HEK293 (cell line): ENCODE measurements around the gene CATSPER1.
A peak's percentile ranks its signal among the peaks of the same experiment; 100 is the strongest.
"Not testable (repeated sequence)": the region's sequence is repeated elsewhere in the genome, so short reads cannot be mapped to it uniquely, and the experiment has no call there.

ENCODE experiments used
- CTCF ChIA-PET: fragments of 350-600 bp; formaldehyde crosslinking; extraction: SDS; loops from one replicate; lab custom pipeline; 2021; ENCODE audit warnings: antibody characterized with exemption; lab: Yijun Ruan, JAX
- POLR2A ChIA-PET: fragments of 300-600 bp; formaldehyde crosslinking; extraction: SDS; loops from one replicate; lab custom pipeline; 2020; ENCODE audit warnings: antibody characterized with exemption, inconsistent platforms; lab: Yijun Ruan, JAX
- H3K27ac ChIP-seq: fragments of 200-500 bp; sonication (Bioruptor generic); 2 replicates; pipeline ENCODE4 v1.5.1; 2014; ENCODE audit warnings: low read depth, low read length, control low read depth, inconsistent platforms; ENCODE audit errors: extremely low read depth
- H3K36me3 ChIP-seq, 2 experiments: fragments of 200-500 bp in 1 of 2; sonication (Bioruptor generic) in 1 of 2; 1 replicate in 1 of 2; 2 replicates in 1 of 2; pipeline ENCODE4 v1.5.1; 2014 to 2017; ENCODE audit warnings: inconsistent platforms in 2 of 2, low read length in 2 of 2; ENCODE audit not compliant: control insufficient read depth in 2 of 2, insufficient read depth in 1 of 2
- H3K4me1 ChIP-seq: fragments of 200-500 bp; sonication (Bioruptor generic); 2 replicates; pipeline ENCODE4 v1.5.1; 2014; ENCODE audit warnings: mild to moderate bottlenecking, low read length, inconsistent platforms; ENCODE audit not compliant: control insufficient read depth, insufficient read depth
- H3K4me3 ChIP-seq: 2 replicates; pipeline ENCODE4 v1.5.1; 2011; ENCODE audit warnings: low read depth, mild to moderate bottlenecking, control low read depth, low read length, moderate library complexity
- H3K9me3 ChIP-seq: fragments of 200-500 bp; sonication (Bioruptor generic); 2 replicates; pipeline ENCODE4 v1.5.1; 2014; ENCODE audit warnings: low read depth, low read length, inconsistent platforms; ENCODE audit not compliant: control insufficient read depth, insufficient read depth
- CTCF ChIP-seq: fragments of 450-650 bp; formaldehyde crosslinking; IDR thresholded peaks from 2 replicates; pipeline ENCODE4 v1.5.1; 2016; ENCODE audit warnings: missing biosample characterization, missing genetic modification characterization
- ELK4 ChIP-seq: IDR thresholded peaks from 2 replicates; pipeline ENCODE4 v1.6.1; 2011; ENCODE audit warnings: mild to moderate bottlenecking, low read depth, low read length, borderline replicate concordance
- GLIS2 ChIP-seq: fragments of 450-650 bp; formaldehyde crosslinking; IDR thresholded peaks from 2 replicates; pipeline ENCODE4 v1.5.1; 2016; ENCODE audit warnings: missing biosample characterization, missing genetic modification characterization
- ZBTB26 ChIP-seq: fragments of 450-650 bp; formaldehyde crosslinking; optimal IDR thresholded peaks from 2 replicates; pipeline ENCODE3; 2016; ENCODE audit warnings: missing biosample characterization, mild to moderate bottlenecking, missing genetic modification characterization
- ZBTB6 ChIP-seq: fragments of 450-650 bp; formaldehyde crosslinking; IDR thresholded peaks from 2 replicates; pipeline ENCODE4 v1.5.1; 2017; ENCODE audit warnings: missing biosample characterization, missing genetic modification characterization
- ZBTB8A ChIP-seq: fragments of 450-650 bp; formaldehyde crosslinking; IDR thresholded peaks from 2 replicates; pipeline ENCODE4 v1.5.1; 2016; ENCODE audit warnings: missing biosample characterization, missing genetic modification characterization
- ZNF23 ChIP-seq: fragments of 450-650 bp; formaldehyde crosslinking; IDR thresholded peaks from 2 replicates; pipeline ENCODE4 v1.5.1; 2016; ENCODE audit warnings: missing biosample characterization, missing genetic modification characterization, borderline replicate concordance
- ZNF280C ChIP-seq: fragments of 450-650 bp; formaldehyde crosslinking; IDR thresholded peaks from 2 replicates; pipeline ENCODE4 v1.5.1; 2016; ENCODE audit warnings: missing biosample characterization, missing genetic modification characterization
- ZNF302 ChIP-seq: fragments of 450-650 bp; formaldehyde crosslinking; IDR thresholded peaks from 2 replicates; pipeline ENCODE4 v1.5.1; 2016; ENCODE audit warnings: missing biosample characterization, missing genetic modification characterization, low read depth
- ZNF529 ChIP-seq: fragments of 450-650 bp; formaldehyde crosslinking; IDR thresholded peaks from 2 replicates; pipeline ENCODE4 v1.5.1; 2017; ENCODE audit warnings: missing genetic modification characterization, missing biosample characterization; ENCODE audit not compliant: insufficient replicate concordance
- ZNF571 ChIP-seq: fragments of 450-650 bp; formaldehyde crosslinking; IDR thresholded peaks from 2 replicates; pipeline ENCODE4 v1.5.0; 2017; ENCODE audit warnings: missing biosample characterization, missing genetic modification characterization
- ZNF585B ChIP-seq: fragments of 450-650 bp; formaldehyde crosslinking; IDR thresholded peaks from 2 replicates; pipeline ENCODE4 v1.5.1; 2016; ENCODE audit warnings: missing biosample characterization, missing genetic modification characterization
- ZNF624 ChIP-seq: fragments of 450-650 bp; formaldehyde crosslinking; IDR thresholded peaks from 2 replicates; pipeline ENCODE4 v1.5.1; 2017; ENCODE audit warnings: missing biosample characterization, missing genetic modification characterization
- ZNF654 ChIP-seq: fragments of 450-650 bp; formaldehyde crosslinking; IDR thresholded peaks from 2 replicates; pipeline ENCODE4 v1.5.1; 2016; ENCODE audit warnings: low read depth, missing biosample characterization, missing genetic modification characterization
- ZNF670 ChIP-seq: fragments of 450-650 bp; formaldehyde crosslinking; IDR thresholded peaks from 2 replicates; pipeline ENCODE4 v1.5.1; 2016; ENCODE audit warnings: missing biosample characterization, missing genetic modification characterization, low read depth
- ZNF677 ChIP-seq: fragments of 450-650 bp; IDR thresholded peaks from 2 replicates; pipeline ENCODE4 v1.5.0; 2018; ENCODE audit warnings: missing biosample characterization, mild to moderate bottlenecking, missing genetic modification characterization, moderate library complexity
- ZNF704 ChIP-seq: fragments of 450-650 bp; formaldehyde crosslinking; IDR thresholded peaks from 2 replicates; pipeline ENCODE4 v1.5.1; 2016; ENCODE audit warnings: missing biosample characterization, missing genetic modification characterization
- ZNF777 ChIP-seq: fragments of 450-650 bp; formaldehyde crosslinking; IDR thresholded peaks from 2 replicates; pipeline ENCODE4 v1.5.1; 2017; ENCODE audit warnings: missing biosample characterization, missing genetic modification characterization, borderline replicate concordance
- ZNF785 ChIP-seq: fragments of 450-650 bp; formaldehyde crosslinking; IDR thresholded peaks from 2 replicates; pipeline ENCODE4 v1.5.1; 2016; ENCODE audit warnings: missing biosample characterization, missing genetic modification characterization
- ZNF830 ChIP-seq: fragments of 450-650 bp; IDR thresholded peaks from 2 replicates; pipeline ENCODE4 v1.5.0; 2018; ENCODE audit warnings: missing biosample characterization, missing genetic modification characterization, low read depth, mild to moderate bottlenecking, moderate library complexity
- ZSCAN16 ChIP-seq: fragments of 450-650 bp; formaldehyde crosslinking; IDR thresholded peaks from 2 replicates; pipeline ENCODE4 v1.5.1; 2016; ENCODE audit warnings: missing biosample characterization, missing genetic modification characterization

The CATSPER1 gene

GRCh38 chr11:66032957-66033735 lies 6.9 kb upstream of the CATSPER1 start:
- no peaks in the 10 kb centered on the region for H3K4me1 ChIP-seq
- TF ChIP-seq ZSCAN16 (tag by site-specific recombination): no peak
- TF ChIP-seq ZNF830 (tag by site-specific recombination): no peak
- no peak for TF ChIP-seq ZBTB6 (tag by site-specific recombination)
- TF ChIP-seq ZNF670 (tag by site-specific recombination): no peak
- no peak for TF ChIP-seq GLIS2
- no peak for TF ChIP-seq ZNF585B (tag by site-specific recombination)
- TF ChIP-seq ZNF677 (tag by site-specific recombination): no peak
- TF ChIP-seq ZNF571 (tag by site-specific recombination): no peak
- TF ChIP-seq ZNF280C: no peak
- TF ChIP-seq ZNF23 (tag by site-specific recombination): no peak
- TF ChIP-seq ZNF529 (tag by site-specific recombination): no peak
- TF ChIP-seq ZNF785 (tag by site-specific recombination): no peak
- no peak for TF ChIP-seq ELK4
- TF ChIP-seq ZNF624 (tag by site-specific recombination): no peak
- no peak overlapping the region for H3K27ac ChIP-seq
- CTCF ChIA-PET: interaction anchor here (4.7 kb wide), 1 partner anchor 12 kb away, joined by 37 read pairs; no protein-coding TSS in a partner anchor
- POLR2A ChIA-PET: no interaction called here
- no peaks in the 10 kb centered on the region for H3K36me3 ChIP-seq
- no peaks in the 10 kb centered on the region for H3K9me3 ChIP-seq
- H3K4me3 ChIP-seq: no peak overlapping the region

- H3K4me1 ChIP-seq, H3K36me3 ChIP-seq, H3K4me3 ChIP-seq, H3K9me3 ChIP-seq, H3K27ac ChIP-seq, POLR2A ChIA-PET: not testable (repeated sequence)
- CTCF ChIA-PET: interaction anchor here (0.6 to 3.7 kb wide), 24 partner anchors 8 to 380 kb away, joined by 3 to 49 read pairs (median 6); partner anchors contain the start of genes BANF1, CST6, EIF1AD and FIBP
Observed at GRCh38 chr11:66023186-66023440, 3.2 kb downstream of the CATSPER1 start.

- Histone ChIP-seq H3K4me3 (no peak overlapping the region), H3K4me1 (no peaks in the 10 kb centered on the region), H3K27ac (no peak overlapping the region), H3K9me3 (no peaks in the 10 kb centered on the region), H3K36me3 (no peaks in the 10 kb centered on the region)
- ChIA-PET POLR2A (interaction anchor here (0.5 to 1.1 kb wide), 5 partner anchors 9 to 200 kb away, joined by 4 to 6 read pairs (median 4); partner anchors contain the start of gene SF3B2), CTCF (interaction anchor here (0.5 to 3.7 kb wide), 41 partner anchors 9 to 379 kb away, joined by 3 to 49 read pairs (median 5); partner anchors contain the start of genes BANF1, CST6, EIF1AD and FIBP)
- no peak for TF ChIP-seq ZNF302 (tag by site-specific recombination)
- TF ChIP-seq ZNF704 (tag by site-specific recombination): no peak
- peak; percentile 25 for TF ChIP-seq ZBTB26 (tag by site-specific recombination)
- no peak for TF ChIP-seq ZNF777 (tag by site-specific recombination)
- peak; percentile 94 for TF ChIP-seq ZBTB8A (tag by site-specific recombination)
- peak; percentile 74 for TF ChIP-seq CTCF (tag by site-specific recombination)
- TF ChIP-seq ZNF654 (tag by site-specific recombination): peak; percentile 47
Observed at GRCh38 chr11:66022401-66023185, 3.7 kb downstream of the CATSPER1 start.
